OCI-LY1 (cell line): ENCODE results near the gene SLC9A9.

ENCODE experiments used
- EZH2 ChIP-seq: fragments of 200-600 bp; sonication (generic), shearing (Covaris generic); IDR thresholded peaks from 2 replicates; pipeline ENCODE4 v1.8.0; 2017; ENCODE audit warnings: borderline replicate concordance, mixed run types, mild to moderate bottlenecking, antibody characterized with exemption, low read length, moderate library complexity, mixed read lengths
- TF ChIP-seq, protein P1 (sequence below): fragments of 200-600 bp; sonication (generic), shearing (Covaris generic); IDR thresholded peaks from 2 replicates; pipeline ENCODE4 v1.5.1; 2017; ENCODE audit warnings: mild to moderate bottlenecking, antibody characterized with exemption, low read length, moderate library complexity, mixed read lengths

DNA sequence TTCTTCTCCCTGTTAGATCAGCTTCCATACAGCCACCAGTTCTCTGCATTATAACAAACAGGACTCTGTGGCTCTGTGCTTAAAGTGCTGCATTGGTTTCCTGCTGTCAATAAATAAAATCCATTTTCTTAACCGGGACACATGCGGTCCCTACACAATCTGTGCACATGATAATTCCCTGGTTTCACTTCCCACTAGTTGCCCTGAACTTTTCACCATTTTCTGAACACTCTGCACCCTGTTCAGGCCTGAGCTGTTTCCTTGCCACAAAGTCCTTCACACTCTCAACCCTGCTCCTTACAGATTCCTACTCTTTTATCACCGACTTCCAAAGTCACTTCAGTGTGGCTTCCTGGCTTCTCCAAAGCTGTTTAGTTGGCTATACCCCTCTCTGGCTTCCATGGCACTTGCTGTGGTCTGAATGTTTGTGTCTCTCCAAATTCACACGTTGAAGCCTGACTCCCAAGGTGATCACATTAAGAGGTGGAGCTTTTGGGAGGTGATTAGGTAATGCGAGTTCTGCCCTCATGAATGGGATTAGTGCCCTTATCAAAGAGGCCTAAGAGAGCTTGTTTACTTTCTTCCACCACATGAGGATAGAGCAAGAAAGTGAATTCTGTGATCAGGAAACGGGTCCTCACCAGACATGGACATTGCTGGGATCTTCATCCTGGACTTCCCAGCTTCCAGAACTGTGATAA is 495.3 kb downstream of the SLC9A9 start:
- TF ChIP-seq, protein P1, sequence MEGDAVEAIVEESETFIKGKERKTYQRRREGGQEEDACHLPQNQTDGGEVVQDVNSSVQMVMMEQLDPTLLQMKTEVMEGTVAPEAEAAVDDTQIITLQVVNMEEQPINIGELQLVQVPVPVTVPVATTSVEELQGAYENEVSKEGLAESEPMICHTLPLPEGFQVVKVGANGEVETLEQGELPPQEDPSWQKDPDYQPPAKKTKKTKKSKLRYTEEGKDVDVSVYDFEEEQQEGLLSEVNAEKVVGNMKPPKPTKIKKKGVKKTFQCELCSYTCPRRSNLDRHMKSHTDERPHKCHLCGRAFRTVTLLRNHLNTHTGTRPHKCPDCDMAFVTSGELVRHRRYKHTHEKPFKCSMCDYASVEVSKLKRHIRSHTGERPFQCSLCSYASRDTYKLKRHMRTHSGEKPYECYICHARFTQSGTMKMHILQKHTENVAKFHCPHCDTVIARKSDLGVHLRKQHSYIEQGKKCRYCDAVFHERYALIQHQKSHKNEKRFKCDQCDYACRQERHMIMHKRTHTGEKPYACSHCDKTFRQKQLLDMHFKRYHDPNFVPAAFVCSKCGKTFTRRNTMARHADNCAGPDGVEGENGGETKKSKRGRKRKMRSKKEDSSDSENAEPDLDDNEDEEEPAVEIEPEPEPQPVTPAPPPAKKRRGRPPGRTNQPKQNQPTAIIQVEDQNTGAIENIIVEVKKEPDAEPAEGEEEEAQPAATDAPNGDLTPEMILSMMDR: no peak
- TF ChIP-seq EZH2: no peak
